Breast epithelium (tissue), 4 donors: ENCODE data around the gene SLC39A13. TPM values are rescaled to one million over a fixed set of nuclear protein-coding genes. Genes with fewer than 3 reads are reported as not detected.

Source experiments
- DNase-seq, 2 donors: peaks; one replicate each; pipeline ENCODE4 v3.0.0-alpha.2; 2019; ENCODE audit warnings: low spot score in 2 of 2
- H3K27ac ChIP-seq, 2 donors: fragments of 200-600 bp; sonication (generic) in 1 of 2; one replicate each; pipeline ENCODE4 v1.5.1; 2016 to 2019; ENCODE audit warnings: mild to moderate bottlenecking in 1 of 2
- H3K27me3 ChIP-seq, 2 donors: fragments of 200-600 bp; sonication (generic) in 1 of 2; one replicate each; pipeline versions ENCODE4 v1.5.1 to v1.6.0; 2017 to 2019; ENCODE audit warnings: control low read depth in 1 of 2, mild to moderate bottlenecking in 1 of 2
- H3K36me3 ChIP-seq: fragments of 200-600 bp; one replicate; pipeline ENCODE4 v1.5.1; 2019
- H3K4me1 ChIP-seq, 2 donors: fragments of 200-600 bp; sonication (generic); one replicate each; pipeline ENCODE4 v1.5.1; 2016 to 2019; ENCODE audit warnings: control low read depth in 1 of 2
- H3K4me3 ChIP-seq, 3 donors: fragments of 200-600 bp; sonication (generic); 1 replicate in 2 of 3; 2 replicates in 1 of 3; pipeline ENCODE4 v1.5.1; 2016 to 2019; ENCODE audit warnings: mild to moderate bottlenecking in 3 of 3, moderate library complexity in 2 of 3
- H3K9me3 ChIP-seq, 2 donors: fragments of 200-600 bp; sonication (generic) in 1 of 2; one replicate each; pipeline ENCODE4 v1.5.1; 2016 to 2019; ENCODE audit warnings: control low read depth in 1 of 2
- POLR2A ChIP-seq: fragments of 450-650 bp; IDR thresholded peaks from one replicate; pipeline ENCODE4 v1.6.1; 2016; ENCODE audit warnings: antibody characterized with exemption, mild to moderate bottlenecking, moderate library complexity
- POLR2AphosphoS5 ChIP-seq, 3 donors: sonication (generic); formaldehyde crosslinking; IDR thresholded peaks; one replicate each; pipeline ENCODE4 v1.6.1; 2017; ENCODE audit warnings: antibody characterized with exemption in 3 of 3
- intact Hi-C: fragments of 100-400 bp; cut with DNase I; formaldehyde crosslinking; loops from one replicate; pipeline ENCODE4 v1.15.1; 2023; ENCODE audit warnings: low total_unique reads
- total RNA-seq, 3 donors: library from RNA; depleted of rRNA; stranded (reverse); fragments of >200 nt; gene quantifications; one replicate each; pipeline ENCODE4 v1.1.0, GENCODE V29; 2016
- TF ChIP-seq, protein P1 (sequence below), 3 donors: fragments of 450-650 bp; IDR thresholded peaks; one replicate each; pipeline ENCODE4 v1.5.1; 2016 to 2017; ENCODE audit warnings: antibody characterized with exemption in 3 of 3, mild to moderate bottlenecking in 3 of 3, moderate library complexity in 3 of 3

Gene SLC39A13
- total RNA-seq, 3 donors from 2014 or later: 42.9 to 58.1 (median 52.8) TPM

DNA sequence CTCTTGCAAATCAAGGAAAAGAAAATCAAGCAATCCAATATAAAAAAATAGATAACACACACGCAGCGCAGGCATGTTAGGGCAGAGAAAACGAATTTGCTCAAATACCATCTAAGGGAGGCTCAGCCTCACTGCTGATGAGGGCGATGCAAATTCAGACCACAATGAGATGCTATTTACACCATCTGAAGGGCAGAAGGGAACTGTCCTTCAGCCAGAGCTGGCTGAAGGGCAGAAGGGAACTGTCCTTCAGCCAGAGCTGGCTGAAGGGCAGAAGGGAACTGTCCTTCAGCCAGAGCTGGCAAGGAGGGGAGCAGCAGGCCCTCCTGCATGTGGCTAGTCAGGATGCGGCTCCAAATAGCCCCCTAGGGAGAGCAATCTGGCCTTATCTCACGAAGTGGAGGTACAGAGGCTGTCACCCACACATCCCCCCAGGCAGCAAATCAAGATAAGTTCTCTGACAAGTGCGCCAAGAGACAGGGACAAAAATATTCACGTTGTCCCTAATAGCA, 7.6 kb upstream of the SLC39A13 start:
- H3K4me1 ChIP-seq: peaks cover 0 to 3% of the 10 kb centered on the region in 2 donors
- H3K36me3 ChIP-seq: no peaks in the 10 kb centered on the region
- peak overlapping the region; percentile 45 to 77 (median 63) for H3K4me3 ChIP-seq
- intact Hi-C loops: no loop called here
- TF ChIP-seq POLR2AphosphoS5 (IDR thresholded peaks at IDR 0.05): no peak
- TF ChIP-seq, protein P1, sequence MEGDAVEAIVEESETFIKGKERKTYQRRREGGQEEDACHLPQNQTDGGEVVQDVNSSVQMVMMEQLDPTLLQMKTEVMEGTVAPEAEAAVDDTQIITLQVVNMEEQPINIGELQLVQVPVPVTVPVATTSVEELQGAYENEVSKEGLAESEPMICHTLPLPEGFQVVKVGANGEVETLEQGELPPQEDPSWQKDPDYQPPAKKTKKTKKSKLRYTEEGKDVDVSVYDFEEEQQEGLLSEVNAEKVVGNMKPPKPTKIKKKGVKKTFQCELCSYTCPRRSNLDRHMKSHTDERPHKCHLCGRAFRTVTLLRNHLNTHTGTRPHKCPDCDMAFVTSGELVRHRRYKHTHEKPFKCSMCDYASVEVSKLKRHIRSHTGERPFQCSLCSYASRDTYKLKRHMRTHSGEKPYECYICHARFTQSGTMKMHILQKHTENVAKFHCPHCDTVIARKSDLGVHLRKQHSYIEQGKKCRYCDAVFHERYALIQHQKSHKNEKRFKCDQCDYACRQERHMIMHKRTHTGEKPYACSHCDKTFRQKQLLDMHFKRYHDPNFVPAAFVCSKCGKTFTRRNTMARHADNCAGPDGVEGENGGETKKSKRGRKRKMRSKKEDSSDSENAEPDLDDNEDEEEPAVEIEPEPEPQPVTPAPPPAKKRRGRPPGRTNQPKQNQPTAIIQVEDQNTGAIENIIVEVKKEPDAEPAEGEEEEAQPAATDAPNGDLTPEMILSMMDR (IDR thresholded peaks at IDR 0.05): no peak
- no peak for TF ChIP-seq POLR2A
- peak overlapping the region; percentile 88 to 92 for H3K27ac ChIP-seq
- no peaks in the 10 kb centered on the region for H3K27me3 ChIP-seq
- DNase-seq: no peak
- no peaks in the 10 kb centered on the region for H3K9me3 ChIP-seq

DNA sequence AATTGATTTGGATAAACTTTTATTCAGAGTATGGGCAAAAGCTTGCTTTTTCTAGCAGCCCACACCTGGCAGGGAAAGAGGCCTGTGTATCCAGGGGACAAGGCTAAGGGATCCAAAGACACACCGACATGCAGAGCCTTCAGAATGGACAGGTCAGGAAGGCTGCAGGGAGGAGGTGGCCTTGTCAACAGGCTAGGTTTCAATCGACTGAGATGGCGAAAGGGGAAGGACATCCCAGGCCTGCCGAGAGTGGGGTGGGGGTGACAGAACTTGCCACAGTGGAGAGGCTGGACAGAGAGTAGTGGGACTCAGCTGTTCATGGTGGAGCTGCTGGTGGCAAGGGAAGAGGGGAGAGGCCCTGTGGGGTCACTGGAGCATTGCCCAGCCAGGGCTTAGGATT, 5.3 kb upstream of the SLC39A13 start:
- Histone ChIP-seq H3K36me3 (no peaks in the 10 kb centered on the region), H3K4me1 (peaks cover 9 to 10% of the 10 kb centered on the region in 2 donors), H3K27me3 (no peaks in the 10 kb centered on the region), H3K4me3 (no peak overlapping the region), H3K27ac (no peak overlapping the region), H3K9me3 (no peaks in the 10 kb centered on the region)
- TF ChIP-seq POLR2A (no peak), POLR2AphosphoS5 (IDR thresholded peaks at IDR 0.05) (no peak)
- TF ChIP-seq, protein P1 (IDR thresholded peaks at IDR 0.05): no peak
- intact Hi-C loops: no loop called here
- DNase-seq: no peak

GRCh38 chr11:47403571-47403970, 4.8 kb upstream of the SLC39A13 start:
- Histone ChIP-seq H3K27ac (no peak overlapping the region), H3K27me3 (no peaks in the 10 kb centered on the region), H3K36me3 (no peaks in the 10 kb centered on the region), H3K4me3 (no peak overlapping the region), H3K4me1 (peaks cover 9 to 10% of the 10 kb centered on the region in 2 donors), H3K9me3 (no peaks in the 10 kb centered on the region)
- TF ChIP-seq POLR2AphosphoS5 (IDR thresholded peaks at IDR 0.05) (no peak), POLR2A (no peak)
- TF ChIP-seq, protein P1 (IDR thresholded peaks at IDR 0.05): no peak
- no peak for DNase-seq
- intact Hi-C loops: no loop called here

DNA sequence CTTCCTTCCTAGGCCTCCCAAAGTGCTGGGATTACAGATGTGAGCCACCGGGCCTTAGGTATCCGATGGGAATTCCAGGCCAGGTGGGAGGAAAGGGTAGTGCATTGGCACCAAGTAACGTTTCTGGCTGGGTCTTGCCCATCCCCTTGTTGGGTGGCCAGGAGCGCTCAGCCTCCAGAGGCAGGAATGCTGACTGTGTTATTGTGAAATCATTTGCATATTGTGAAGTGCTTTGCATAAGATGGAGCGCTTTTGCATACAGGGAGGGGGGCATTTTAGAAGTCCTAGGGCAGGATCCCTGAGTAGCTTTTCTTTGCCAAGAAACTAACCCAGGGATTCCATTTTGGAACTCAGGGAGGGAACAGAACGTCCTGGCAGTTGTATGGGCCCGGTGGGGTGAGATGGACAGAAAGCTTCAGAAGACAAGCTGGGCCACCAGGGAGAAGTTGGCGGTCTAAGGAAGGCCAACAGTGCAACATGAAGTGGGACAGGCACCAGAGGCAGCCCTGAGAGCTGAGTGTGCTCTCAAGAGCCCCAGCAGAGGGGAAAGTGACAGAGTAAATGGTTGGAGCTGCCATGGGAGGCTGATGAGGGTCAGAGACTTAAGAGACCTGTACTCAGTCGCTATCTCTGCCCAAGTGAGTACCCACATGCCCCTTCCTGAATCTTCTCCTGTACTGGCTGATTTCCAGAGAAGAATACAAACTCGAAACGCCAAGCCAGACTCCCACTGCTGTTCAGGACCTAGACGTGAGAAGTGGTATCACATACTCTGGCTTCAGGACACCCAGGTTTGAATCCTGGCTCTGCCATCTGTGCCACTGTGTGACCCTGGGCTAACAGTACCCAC, 1.3 kb upstream of the SLC39A13 start:
- TF ChIP-seq, protein P1 (IDR thresholded peaks at IDR 0.05): peak in 1 of 3 donors; percentile 35
- TF ChIP-seq POLR2AphosphoS5 (IDR thresholded peaks at IDR 0.05) (no peak), POLR2A (no peak)
- intact Hi-C loops: no loop called here
- peak in 1 of 2 donors; percentile 64 for DNase-seq
- H3K27me3 ChIP-seq: no peaks in the 10 kb centered on the region
- H3K4me3 ChIP-seq: peak overlapping the region; percentile 75 to 91 (median 75)
- peaks cover 18 to 26% of the 10 kb centered on the region in 2 donors for H3K4me1 ChIP-seq
- peak overlapping the region; percentile 96 to 97 for H3K27ac ChIP-seq
- H3K36me3 ChIP-seq: no peaks in the 10 kb centered on the region
- no peaks in the 10 kb centered on the region for H3K9me3 ChIP-seq
